ENCODE data around the gene AR. TPM values are rescaled to one million over a fixed set of nuclear protein-coding genes. Genes with fewer than 3 reads are reported as not detected.

The AR gene
- total and polyA plus RNA-seq, 2 of the 13 experiments (the other 11 are each of a cell fraction or from before 2014, with no cell fraction given), result not detected

GRCh38 chrX:67536564-67536963 is 7.3 kb upstream of the AR start (continued):
- TF ChIP-seq ZNF678 (CRISPR knock-in tag; IDR thresholded peaks at IDR 0.05), result no peak

DNA sequence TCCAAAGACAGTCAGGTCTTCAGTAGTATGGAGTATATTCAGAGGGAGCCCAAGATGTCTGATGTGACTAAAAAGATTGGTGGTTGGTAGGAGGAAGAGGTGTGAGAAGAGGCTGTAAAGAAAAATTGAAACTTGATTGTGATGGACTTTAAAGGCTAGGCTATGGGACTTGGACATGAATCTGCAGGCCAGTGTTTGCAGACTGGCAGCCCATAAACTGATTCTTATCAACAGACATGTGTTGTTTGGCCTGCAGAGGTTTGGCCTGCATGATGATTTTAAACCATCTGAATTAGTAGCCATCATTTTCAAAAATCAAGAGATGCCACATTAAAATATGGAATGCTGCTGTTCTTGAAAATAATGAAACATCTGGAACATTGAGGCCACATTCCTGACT is 5.4 kb upstream of the AR start:
- no peak for ATAC-seq
- H3K27me3 ChIP-seq (ENCODE audit: control insufficient read depth in 1 of 2, insufficient read depth in 2 of 2, low read length in 2 of 2), result 0 out of 5 replicates have a peak, but pooled peaks cover 0 to under 1% of the 10 kb centered on the region in 2 experiments
- POLR2A ChIA-PET, result no interaction called here
- H3K9me3 ChIP-seq (ENCODE audit: low read length), result no peaks in the 10 kb centered on the region
- H4K20me1 ChIP-seq (ENCODE audit: insufficient read depth, low read length), result no peaks in the 10 kb centered on the region
- intact Hi-C loops (cut with micrococcal nuclease; ENCODE audit: unreplicated experiment) (no loop called here), in situ Hi-C loops (cut with HindIII; ENCODE audit: extremely low pct_ligation_motif_present, low pct_unique_long_range_greater_than_20kb) (no loop called here)
- no peak for FAIRE-seq
- no peak overlapping the region for H2AFZ ChIP-seq (ENCODE audit: low read length)
- no peak overlapping the region for H3K27ac ChIP-seq (ENCODE audit: extremely low read length, insufficient read depth, low read length)
- CTCF ChIA-PET (ENCODE audit: low intra/inter-chr PET ratio, low total read pairs), result no interaction called here
- H3K79me2 ChIP-seq (ENCODE audit: insufficient read depth, low read length), result no peaks in the 10 kb centered on the region
- no peak for DNase-seq (ENCODE audit: low spot score)
- TF ChIP-seq NFKB2 (CRISPR knock-in tag; IDR thresholded peaks at IDR 0.05; ENCODE audit: borderline replicate concordance) (no peak), ZNF749 (CRISPR knock-in tag; IDR thresholded peaks at IDR 0.05; ENCODE audit: borderline replicate concordance) (no peak), MYNN (CRISPR knock-in tag; IDR thresholded peaks at IDR 0.05; ENCODE audit: low read depth) (no peak), KDM2A (CRISPR knock-in tag; IDR thresholded peaks at IDR 0.05; ENCODE audit: borderline replicate concordance, low read depth) (no peak), ZBTB42 (CRISPR knock-in tag; IDR thresholded peaks at IDR 0.05) (no peak), ZNF343 (CRISPR knock-in tag; IDR thresholded peaks at IDR 0.05) (no peak), ZNF766 (CRISPR knock-in tag; IDR thresholded peaks at IDR 0.05; ENCODE audit: borderline replicate concordance) (no peak), UBTF (CRISPR knock-in tag; IDR thresholded peaks at IDR 0.05) (no peak), ZNF441 (CRISPR knock-in tag; IDR thresholded peaks at IDR 0.05; ENCODE audit: borderline replicate concordance) (no peak), HDAC2 (CRISPR knock-in tag; IDR thresholded peaks at IDR 0.05) (no peak)
- TF ChIP-seq, protein P1, sequence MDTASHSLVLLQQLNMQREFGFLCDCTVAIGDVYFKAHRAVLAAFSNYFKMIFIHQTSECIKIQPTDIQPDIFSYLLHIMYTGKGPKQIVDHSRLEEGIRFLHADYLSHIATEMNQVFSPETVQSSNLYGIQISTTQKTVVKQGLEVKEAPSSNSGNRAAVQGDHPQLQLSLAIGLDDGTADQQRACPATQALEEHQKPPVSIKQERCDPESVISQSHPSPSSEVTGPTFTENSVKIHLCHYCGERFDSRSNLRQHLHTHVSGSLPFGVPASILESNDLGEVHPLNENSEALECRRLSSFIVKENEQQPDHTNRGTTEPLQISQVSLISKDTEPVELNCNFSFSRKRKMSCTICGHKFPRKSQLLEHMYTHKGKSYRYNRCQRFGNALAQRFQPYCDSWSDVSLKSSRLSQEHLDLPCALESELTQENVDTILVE (CRISPR knock-in tag; IDR thresholded peaks at IDR 0.05), result no peak
- no peak overlapping the region for H3K9ac ChIP-seq (ENCODE audit: insufficient read depth, low read depth, low read length)
- no peak overlapping the region for H3K4me3 ChIP-seq (replicated peaks in 1 of 3; ENCODE audit: insufficient read depth in 1 of 3, low read depth in 2 of 3, low read length in 3 of 3)
- no peak overlapping the region for H3K4me2 ChIP-seq (ENCODE audit: low read depth, low read length)
- no peaks in the 10 kb centered on the region for H3K4me1 ChIP-seq (ENCODE audit: insufficient read depth, low read length)
- BruUV-seq (replicated peaks), result no TSS peak
- no peaks in the 10 kb centered on the region for H3K36me3 ChIP-seq (replicated peaks in 1 of 2; ENCODE audit: control insufficient read depth in 1 of 2, insufficient read depth in 2 of 2, low read length in 2 of 2)
